HEK293 (cell line): ENCODE results near the gene SCUBE1.
A peak's percentile ranks its signal among the peaks of the same experiment; 100 is the strongest.

ENCODE experiments used
- CTCF ChIA-PET: fragments of 350-600 bp; formaldehyde crosslinking; extraction: SDS; loops from one replicate; lab custom pipeline; 2021; ENCODE audit warnings: antibody characterized with exemption; lab: Yijun Ruan, JAX
- POLR2A ChIA-PET: fragments of 300-600 bp; formaldehyde crosslinking; extraction: SDS; loops from one replicate; lab custom pipeline; 2020; ENCODE audit warnings: antibody characterized with exemption, inconsistent platforms; lab: Yijun Ruan, JAX
- H3K27ac ChIP-seq: fragments of 200-500 bp; sonication (Bioruptor generic); 2 replicates; pipeline ENCODE4 v1.5.1; 2014; ENCODE audit warnings: low read depth, low read length, control low read depth, inconsistent platforms; ENCODE audit errors: extremely low read depth
- H3K36me3 ChIP-seq, 2 experiments: fragments of 200-500 bp in 1 of 2; sonication (Bioruptor generic) in 1 of 2; 1 replicate in 1 of 2; 2 replicates in 1 of 2; pipeline ENCODE4 v1.5.1; 2014 to 2017; ENCODE audit warnings: inconsistent platforms in 2 of 2, low read length in 2 of 2; ENCODE audit not compliant: control insufficient read depth in 2 of 2, insufficient read depth in 1 of 2
- H3K4me1 ChIP-seq: fragments of 200-500 bp; sonication (Bioruptor generic); 2 replicates; pipeline ENCODE4 v1.5.1; 2014; ENCODE audit warnings: mild to moderate bottlenecking, low read length, inconsistent platforms; ENCODE audit not compliant: control insufficient read depth, insufficient read depth
- H3K4me3 ChIP-seq: 2 replicates; pipeline ENCODE4 v1.5.1; 2011; ENCODE audit warnings: low read depth, mild to moderate bottlenecking, control low read depth, low read length, moderate library complexity
- H3K9me3 ChIP-seq: fragments of 200-500 bp; sonication (Bioruptor generic); 2 replicates; pipeline ENCODE4 v1.5.1; 2014; ENCODE audit warnings: low read depth, low read length, inconsistent platforms; ENCODE audit not compliant: control insufficient read depth, insufficient read depth
- EGR2 ChIP-seq: fragments of 450-650 bp; formaldehyde crosslinking; IDR thresholded peaks from 2 replicates; pipeline ENCODE4 v1.5.1; 2016; ENCODE audit warnings: low read depth, missing biosample characterization, missing genetic modification characterization
- GLI2 ChIP-seq: fragments of 450-650 bp; formaldehyde crosslinking; IDR thresholded peaks from 2 replicates; pipeline ENCODE4; 2017; ENCODE audit warnings: missing biosample characterization, missing genetic modification characterization, low read depth, borderline replicate concordance
- KLF7 ChIP-seq: fragments of 450-650 bp; formaldehyde crosslinking; IDR thresholded peaks from 2 replicates; pipeline ENCODE4 v1.5.1; 2016; ENCODE audit warnings: missing biosample characterization, missing genetic modification characterization, borderline replicate concordance
- SCRT1 ChIP-seq: fragments of 450-650 bp; formaldehyde crosslinking; IDR thresholded peaks from 2 replicates; pipeline ENCODE4 v1.5.1; 2016; ENCODE audit warnings: missing biosample characterization, missing genetic modification characterization, borderline replicate concordance
- SP7 ChIP-seq: fragments of 450-650 bp; formaldehyde crosslinking; IDR thresholded peaks from 2 replicates; pipeline ENCODE4 v1.5.1; 2016; ENCODE audit warnings: missing biosample characterization, missing genetic modification characterization
- TCF7L2 ChIP-seq: IDR thresholded peaks from 2 replicates; pipeline ENCODE4 v1.6.1; 2011; ENCODE audit warnings: low read depth, mild to moderate bottlenecking, inconsistent platforms, low read length, moderate library complexity, borderline replicate concordance
- TRIM28 ChIP-seq: IDR thresholded peaks from 2 replicates; pipeline ENCODE4 v1.6.1; 2011; ENCODE audit warnings: low read length, control low read depth, borderline replicate concordance
- ZBTB21 ChIP-seq: fragments of 450-650 bp; formaldehyde crosslinking; IDR thresholded peaks from 2 replicates; pipeline ENCODE4 v1.5.1; 2017; ENCODE audit warnings: missing biosample characterization, missing genetic modification characterization
- ZNF140 ChIP-seq: fragments of 450-650 bp; formaldehyde crosslinking; IDR thresholded peaks from 2 replicates; pipeline ENCODE4 v1.5.1; 2016; ENCODE audit warnings: missing biosample characterization, missing genetic modification characterization
- ZNF155 ChIP-seq: fragments of 450-650 bp; formaldehyde crosslinking; IDR thresholded peaks from 2 replicates; pipeline ENCODE4 v1.5.1; 2016; ENCODE audit warnings: missing biosample characterization, missing genetic modification characterization
- ZNF202 ChIP-seq: fragments of 450-650 bp; formaldehyde crosslinking; IDR thresholded peaks from 2 replicates; pipeline ENCODE4 v1.5.1; 2016; ENCODE audit warnings: missing biosample characterization, missing genetic modification characterization, borderline replicate concordance
- ZNF211 ChIP-seq: fragments of 450-650 bp; formaldehyde crosslinking; IDR thresholded peaks from 2 replicates; pipeline ENCODE4 v1.5.1; 2016; ENCODE audit warnings: low read depth, missing biosample characterization, missing genetic modification characterization
- ZNF311 ChIP-seq: fragments of 450-650 bp; formaldehyde crosslinking; IDR thresholded peaks from 2 replicates; pipeline ENCODE4 v1.5.1; 2017; ENCODE audit warnings: missing biosample characterization, missing genetic modification characterization, borderline replicate concordance
- ZNF529 ChIP-seq: fragments of 450-650 bp; formaldehyde crosslinking; IDR thresholded peaks from 2 replicates; pipeline ENCODE4 v1.5.1; 2017; ENCODE audit warnings: missing genetic modification characterization, missing biosample characterization; ENCODE audit not compliant: insufficient replicate concordance
- ZNF530 ChIP-seq: fragments of 450-650 bp; formaldehyde crosslinking; IDR thresholded peaks from 2 replicates; pipeline ENCODE4 v1.5.1; 2016; ENCODE audit warnings: low read depth, missing biosample characterization, missing genetic modification characterization
- ZNF558 ChIP-seq: fragments of 450-650 bp; formaldehyde crosslinking; IDR thresholded peaks from 2 replicates; pipeline ENCODE4 v1.5.1; 2016; ENCODE audit warnings: missing biosample characterization, missing genetic modification characterization
- ZNF658 ChIP-seq: fragments of 450-650 bp; formaldehyde crosslinking; IDR thresholded peaks from 2 replicates; pipeline ENCODE4; 2016; ENCODE audit warnings: missing biosample characterization, missing genetic modification characterization
- TF ChIP-seq, protein P1 (sequence below): fragments of 450-650 bp; formaldehyde crosslinking; IDR thresholded peaks from 2 replicates; pipeline ENCODE4 v1.5.1; 2016; ENCODE audit warnings: missing biosample characterization, missing genetic modification characterization
- TF ChIP-seq, protein P2 (sequence below): fragments of 450-650 bp; formaldehyde crosslinking; conservative IDR thresholded peaks from 2 replicates; pipeline ENCODE4 v1.5.1; 2016; ENCODE audit warnings: low read depth, missing biosample characterization, missing genetic modification characterization
- TF ChIP-seq, protein P3 (sequence below): fragments of 450-650 bp; formaldehyde crosslinking; IDR thresholded peaks from 2 replicates; pipeline ENCODE4 v1.5.1; 2016; ENCODE audit warnings: missing biosample characterization, missing genetic modification characterization
- TF ChIP-seq, protein P4 (sequence below): fragments of 450-650 bp; IDR thresholded peaks from 2 replicates; pipeline ENCODE4 v1.5.1; 2018; ENCODE audit warnings: missing biosample characterization, mild to moderate bottlenecking, missing genetic modification characterization
- TF ChIP-seq, protein P5 (sequence below): fragments of 450-650 bp; formaldehyde crosslinking; IDR thresholded peaks from 2 replicates; pipeline ENCODE4 v1.5.1; 2016; ENCODE audit warnings: missing biosample characterization, missing genetic modification characterization

Gene SCUBE1

DNA sequence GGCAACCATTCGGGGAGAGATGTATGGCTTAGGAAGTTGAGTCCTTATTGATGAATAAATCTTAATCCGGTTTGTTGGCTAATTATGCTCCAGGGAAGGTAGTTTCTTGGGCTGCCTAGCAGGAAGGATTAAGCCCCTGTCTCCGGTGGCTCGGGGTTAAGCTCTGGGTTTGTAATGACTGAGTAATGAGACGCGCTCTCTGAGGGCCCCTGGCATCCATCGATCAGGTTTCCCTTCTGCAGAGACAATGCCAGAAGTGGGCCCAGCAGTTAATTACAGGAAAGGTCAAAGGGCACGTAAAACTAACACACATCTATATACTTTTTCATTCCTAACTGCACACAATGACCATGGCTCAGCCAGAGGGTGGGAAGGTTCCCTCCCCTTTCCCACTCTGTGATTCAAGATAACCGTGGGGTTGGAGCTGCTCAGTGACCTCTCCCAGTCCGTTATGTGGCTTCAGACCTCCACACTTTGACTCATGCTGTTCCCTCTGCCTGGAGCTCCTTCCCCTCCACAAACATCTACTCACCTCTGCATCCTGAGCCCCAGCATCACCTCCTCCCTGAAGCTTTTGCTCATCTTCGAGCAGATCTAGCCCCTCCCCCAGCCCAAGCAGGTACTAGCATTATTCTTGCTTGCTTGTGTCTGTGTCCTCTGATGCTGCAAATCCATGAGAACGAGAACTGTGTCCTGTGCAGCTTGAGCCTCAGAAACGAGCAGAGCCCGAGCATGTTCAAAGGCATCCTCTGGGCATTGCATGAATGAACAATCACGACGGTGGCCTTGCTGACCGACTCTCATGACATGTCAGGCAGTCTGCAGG, 16.6 kb downstream of the SCUBE1 start (continued):
- peak; percentile 80; the same call in 1 of the 2 replicates for TF ChIP-seq TRIM28
- no peak for TF ChIP-seq GLI2
- TF ChIP-seq, protein P1, sequence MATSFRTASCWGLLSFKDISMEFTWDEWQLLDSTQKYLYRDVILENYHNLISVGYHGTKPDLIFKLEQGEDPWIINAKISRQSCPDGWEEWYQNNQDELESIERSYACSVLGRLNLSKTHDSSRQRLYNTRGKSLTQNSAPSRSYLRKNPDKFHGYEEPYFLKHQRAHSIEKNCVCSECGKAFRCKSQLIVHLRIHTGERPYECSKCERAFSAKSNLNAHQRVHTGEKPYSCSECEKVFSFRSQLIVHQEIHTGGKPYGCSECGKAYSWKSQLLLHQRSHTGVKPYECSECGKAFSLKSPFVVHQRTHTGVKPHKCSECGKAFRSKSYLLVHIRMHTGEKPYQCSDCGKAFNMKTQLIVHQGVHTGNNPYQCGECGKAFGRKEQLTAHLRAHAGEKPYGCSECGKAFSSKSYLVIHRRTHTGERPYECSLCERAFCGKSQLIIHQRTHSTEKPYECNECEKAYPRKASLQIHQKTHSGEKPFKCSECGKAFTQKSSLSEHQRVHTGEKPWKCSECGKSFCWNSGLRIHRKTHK (tag by site-specific recombination): no peak
- TF ChIP-seq KLF7 (tag by site-specific recombination): no peak
- TF ChIP-seq ZNF530: no peak
- peak; percentile 90 for TF ChIP-seq SP7
- no peak for TF ChIP-seq ZNF311 (tag by site-specific recombination)
- TF ChIP-seq, protein P2, sequence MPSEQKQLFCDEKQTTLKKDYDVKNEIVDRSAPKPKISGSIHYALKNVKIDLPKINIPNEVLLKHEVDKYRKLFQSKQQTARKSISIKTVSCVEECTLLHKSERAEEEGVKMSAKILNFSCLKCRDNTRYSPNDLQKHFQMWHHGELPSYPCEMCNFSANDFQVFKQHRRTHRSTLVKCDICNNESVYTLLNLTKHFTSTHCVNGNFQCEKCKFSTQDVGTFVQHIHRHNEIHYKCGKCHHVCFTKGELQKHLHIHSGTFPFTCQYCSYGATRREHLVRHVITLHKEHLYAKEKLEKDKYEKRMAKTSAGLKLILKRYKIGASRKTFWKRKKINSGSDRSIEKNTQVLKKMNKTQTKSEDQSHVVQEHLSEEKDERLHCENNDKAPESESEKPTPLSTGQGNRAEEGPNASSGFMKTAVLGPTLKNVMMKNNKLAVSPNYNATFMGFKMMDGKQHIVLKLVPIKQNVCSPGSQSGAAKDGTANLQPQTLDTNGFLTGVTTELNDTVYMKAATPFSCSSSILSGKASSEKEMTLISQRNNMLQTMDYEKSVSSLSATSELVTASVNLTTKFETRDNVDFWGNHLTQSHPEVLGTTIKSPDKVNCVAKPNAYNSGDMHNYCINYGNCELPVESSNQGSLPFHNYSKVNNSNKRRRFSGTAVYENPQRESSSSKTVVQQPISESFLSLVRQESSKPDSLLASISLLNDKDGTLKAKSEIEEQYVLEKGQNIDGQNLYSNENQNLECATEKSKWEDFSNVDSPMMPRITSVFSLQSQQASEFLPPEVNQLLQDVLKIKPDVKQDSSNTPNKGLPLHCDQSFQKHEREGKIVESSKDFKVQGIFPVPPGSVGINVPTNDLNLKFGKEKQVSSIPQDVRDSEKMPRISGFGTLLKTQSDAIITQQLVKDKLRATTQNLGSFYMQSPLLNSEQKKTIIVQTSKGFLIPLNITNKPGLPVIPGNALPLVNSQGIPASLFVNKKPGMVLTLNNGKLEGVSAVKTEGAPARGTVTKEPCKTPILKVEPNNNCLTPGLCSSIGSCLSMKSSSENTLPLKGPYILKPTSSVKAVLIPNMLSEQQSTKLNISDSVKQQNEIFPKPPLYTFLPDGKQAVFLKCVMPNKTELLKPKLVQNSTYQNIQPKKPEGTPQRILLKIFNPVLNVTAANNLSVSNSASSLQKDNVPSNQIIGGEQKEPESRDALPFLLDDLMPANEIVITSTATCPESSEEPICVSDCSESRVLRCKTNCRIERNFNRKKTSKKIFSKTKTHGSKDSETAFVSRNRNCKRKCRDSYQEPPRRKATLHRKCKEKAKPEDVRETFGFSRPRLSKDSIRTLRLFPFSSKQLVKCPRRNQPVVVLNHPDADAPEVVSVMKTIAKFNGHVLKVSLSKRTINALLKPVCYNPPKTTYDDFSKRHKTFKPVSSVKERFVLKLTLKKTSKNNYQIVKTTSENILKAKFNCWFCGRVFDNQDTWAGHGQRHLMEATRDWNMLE (tag by site-specific recombination): no peak
- no peak for TF ChIP-seq SCRT1 (tag by site-specific recombination)
- TF ChIP-seq EGR2 (tag by site-specific recombination): 0 out of 2 replicates have a peak, but pooled peaks have one; percentile 8
- TF ChIP-seq ZNF140 (tag by site-specific recombination): no peak
- TF ChIP-seq ZNF558 (tag by site-specific recombination): no peak
- TF ChIP-seq, protein P3, sequence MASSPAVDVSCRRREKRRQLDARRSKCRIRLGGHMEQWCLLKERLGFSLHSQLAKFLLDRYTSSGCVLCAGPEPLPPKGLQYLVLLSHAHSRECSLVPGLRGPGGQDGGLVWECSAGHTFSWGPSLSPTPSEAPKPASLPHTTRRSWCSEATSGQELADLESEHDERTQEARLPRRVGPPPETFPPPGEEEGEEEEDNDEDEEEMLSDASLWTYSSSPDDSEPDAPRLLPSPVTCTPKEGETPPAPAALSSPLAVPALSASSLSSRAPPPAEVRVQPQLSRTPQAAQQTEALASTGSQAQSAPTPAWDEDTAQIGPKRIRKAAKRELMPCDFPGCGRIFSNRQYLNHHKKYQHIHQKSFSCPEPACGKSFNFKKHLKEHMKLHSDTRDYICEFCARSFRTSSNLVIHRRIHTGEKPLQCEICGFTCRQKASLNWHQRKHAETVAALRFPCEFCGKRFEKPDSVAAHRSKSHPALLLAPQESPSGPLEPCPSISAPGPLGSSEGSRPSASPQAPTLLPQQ (tag by site-specific recombination): peak; percentile 64
- TF ChIP-seq, all 188 proteins: peak for 7

DNA sequence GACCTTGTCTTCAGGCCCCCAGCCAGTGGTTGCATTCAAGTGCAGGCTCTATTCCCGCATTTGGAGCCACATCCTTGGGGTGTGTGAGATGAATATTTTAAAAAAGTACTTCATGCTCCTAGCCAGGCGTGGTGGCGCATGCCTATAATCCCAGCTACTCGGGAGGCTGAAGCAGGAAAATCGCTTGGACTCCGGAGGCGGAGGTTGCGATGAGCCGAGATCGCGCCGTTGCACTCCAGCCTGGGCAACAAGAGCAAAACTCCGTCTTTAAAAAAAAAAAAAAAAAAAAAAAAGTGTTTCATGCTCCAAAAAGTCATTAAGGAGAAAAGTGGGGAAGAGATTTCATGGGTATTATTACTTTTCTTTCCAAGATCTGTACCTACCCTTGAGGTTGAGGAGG, 18.0 kb downstream of the SCUBE1 start:
- Histone ChIP-seq H3K4me1 (no peaks in the 10 kb centered on the region), H3K27ac (no peak overlapping the region), H3K4me3 (no peak overlapping the region), H3K9me3 (no peaks in the 10 kb centered on the region), H3K36me3 (no peaks in the 10 kb centered on the region)
- ChIA-PET CTCF (interaction anchor here (0.6 to 0.9 kb wide), 2 partner anchors 13 to 22 kb away, joined by 3 to 5 read pairs; no protein-coding TSS in a partner anchor), POLR2A (interaction anchor here (0.7 kb wide), 2 partner anchors 40 to 48 kb away, joined by 3 read pairs; no protein-coding TSS in a partner anchor)
- no peak for TF ChIP-seq ZBTB21 (tag by site-specific recombination)
- TF ChIP-seq, protein P4, sequence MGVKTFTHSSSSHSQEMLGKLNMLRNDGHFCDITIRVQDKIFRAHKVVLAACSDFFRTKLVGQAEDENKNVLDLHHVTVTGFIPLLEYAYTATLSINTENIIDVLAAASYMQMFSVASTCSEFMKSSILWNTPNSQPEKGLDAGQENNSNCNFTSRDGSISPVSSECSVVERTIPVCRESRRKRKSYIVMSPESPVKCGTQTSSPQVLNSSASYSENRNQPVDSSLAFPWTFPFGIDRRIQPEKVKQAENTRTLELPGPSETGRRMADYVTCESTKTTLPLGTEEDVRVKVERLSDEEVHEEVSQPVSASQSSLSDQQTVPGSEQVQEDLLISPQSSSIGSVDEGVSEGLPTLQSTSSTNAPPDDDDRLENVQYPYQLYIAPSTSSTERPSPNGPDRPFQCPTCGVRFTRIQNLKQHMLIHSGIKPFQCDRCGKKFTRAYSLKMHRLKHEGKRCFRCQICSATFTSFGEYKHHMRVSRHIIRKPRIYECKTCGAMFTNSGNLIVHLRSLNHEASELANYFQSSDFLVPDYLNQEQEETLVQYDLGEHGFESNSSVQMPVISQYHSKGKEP (tag by site-specific recombination): no peak
- no peak for TF ChIP-seq ZNF529 (tag by site-specific recombination)
- TF ChIP-seq ZNF202: no peak
- TF ChIP-seq ZNF155 (tag by site-specific recombination): no peak
- TF ChIP-seq ZNF658: no peak
- TF ChIP-seq ZNF211 (tag by site-specific recombination): no peak
- TF ChIP-seq, protein P5, sequence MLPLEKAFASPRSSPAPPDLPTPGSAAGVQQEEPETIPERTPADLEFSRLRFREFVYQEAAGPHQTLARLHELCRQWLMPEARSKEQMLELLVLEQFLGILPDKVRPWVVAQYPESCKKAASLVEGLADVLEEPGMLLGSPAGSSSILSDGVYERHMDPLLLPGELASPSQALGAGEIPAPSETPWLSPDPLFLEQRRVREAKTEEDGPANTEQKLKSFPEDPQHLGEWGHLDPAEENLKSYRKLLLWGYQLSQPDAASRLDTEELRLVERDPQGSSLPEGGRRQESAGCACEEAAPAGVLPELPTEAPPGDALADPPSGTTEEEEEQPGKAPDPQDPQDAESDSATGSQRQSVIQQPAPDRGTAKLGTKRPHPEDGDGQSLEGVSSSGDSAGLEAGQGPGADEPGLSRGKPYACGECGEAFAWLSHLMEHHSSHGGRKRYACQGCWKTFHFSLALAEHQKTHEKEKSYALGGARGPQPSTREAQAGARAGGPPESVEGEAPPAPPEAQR (tag by site-specific recombination): no peak
- TF ChIP-seq TCF7L2: no peak
